Breast epithelium (tissue), 4 donors: ENCODE results near the gene BRF1. TPM values are rescaled to one million over a fixed set of nuclear protein-coding genes. Genes with fewer than 3 reads are reported as not detected.

Experiments
- DNase-seq, 2 donors: peaks; one replicate each; pipeline ENCODE4 v3.0.0-alpha.2; 2019; ENCODE audit warnings: low spot score in 2 of 2
- H3K27ac ChIP-seq, 2 donors: fragments of 200-600 bp; sonication (generic) in 1 of 2; one replicate each; pipeline ENCODE4 v1.5.1; 2016 to 2019; ENCODE audit warnings: mild to moderate bottlenecking in 1 of 2
- H3K27me3 ChIP-seq, 2 donors: fragments of 200-600 bp; sonication (generic) in 1 of 2; one replicate each; pipeline versions ENCODE4 v1.5.1 to v1.6.0; 2017 to 2019; ENCODE audit warnings: control low read depth in 1 of 2, mild to moderate bottlenecking in 1 of 2
- H3K36me3 ChIP-seq: fragments of 200-600 bp; one replicate; pipeline ENCODE4 v1.5.1; 2019
- H3K4me1 ChIP-seq, 2 donors: fragments of 200-600 bp; sonication (generic); one replicate each; pipeline ENCODE4 v1.5.1; 2016 to 2019; ENCODE audit warnings: control low read depth in 1 of 2
- H3K4me3 ChIP-seq, 3 donors: fragments of 200-600 bp; sonication (generic); 1 replicate in 2 of 3; 2 replicates in 1 of 3; pipeline ENCODE4 v1.5.1; 2016 to 2019; ENCODE audit warnings: mild to moderate bottlenecking in 3 of 3, moderate library complexity in 2 of 3
- H3K9me3 ChIP-seq, 2 donors: fragments of 200-600 bp; sonication (generic) in 1 of 2; one replicate each; pipeline ENCODE4 v1.5.1; 2016 to 2019; ENCODE audit warnings: control low read depth in 1 of 2
- CTCF ChIP-seq, 3 donors: fragments of 450-650 bp; IDR thresholded peaks; one replicate each; pipeline ENCODE4 v1.5.1; 2016 to 2017; ENCODE audit warnings: antibody characterized with exemption in 3 of 3, mild to moderate bottlenecking in 3 of 3, moderate library complexity in 3 of 3
- POLR2A ChIP-seq: fragments of 450-650 bp; IDR thresholded peaks from one replicate; pipeline ENCODE4 v1.6.1; 2016; ENCODE audit warnings: antibody characterized with exemption, mild to moderate bottlenecking, moderate library complexity
- POLR2AphosphoS5 ChIP-seq, 3 donors: sonication (generic); formaldehyde crosslinking; IDR thresholded peaks; one replicate each; pipeline ENCODE4 v1.6.1; 2017; ENCODE audit warnings: antibody characterized with exemption in 3 of 3
- intact Hi-C: fragments of 100-400 bp; cut with DNase I; formaldehyde crosslinking; loops from one replicate; pipeline ENCODE4 v1.15.1; 2023; ENCODE audit warnings: low total_unique reads
- total RNA-seq, 3 donors: library from RNA; depleted of rRNA; stranded (reverse); fragments of >200 nt; gene quantifications; one replicate each; pipeline ENCODE4 v1.1.0, GENCODE V29; 2016

BRF1 gene
- total RNA-seq, 3 donors from 2014 or later, result 30.2 to 45.6 (median 38.6) TPM

- no peaks in the 10 kb centered on the region for H3K27me3 ChIP-seq
- H3K4me1 ChIP-seq, result no peaks in the 10 kb centered on the region
- no peak for TF ChIP-seq POLR2A
- TF ChIP-seq CTCF (IDR thresholded peaks at IDR 0.05), result no peak
- no peak for TF ChIP-seq POLR2AphosphoS5 (IDR thresholded peaks at IDR 0.05)
- peak overlapping the region in 1 of 2 donors; percentile 68 for H3K27ac ChIP-seq
- no peak overlapping the region for H3K4me3 ChIP-seq
- no peak for DNase-seq
- H3K9me3 ChIP-seq, result no peaks in the 10 kb centered on the region
- intact Hi-C loops, result no loop called here
- H3K36me3 ChIP-seq, result no peaks in the 10 kb centered on the region
Measured at GRCh38 chr14:105220699-105221597, 79.9 kb downstream of the BRF1 start.

- H3K4me3 ChIP-seq, result no peak overlapping the region
- DNase-seq, result no peak
- H3K36me3 ChIP-seq, result no peaks in the 10 kb centered on the region
- no peak overlapping the region for H3K27ac ChIP-seq
- H3K27me3 ChIP-seq, result no peaks in the 10 kb centered on the region
- no peaks in the 10 kb centered on the region for H3K9me3 ChIP-seq
- no peak for TF ChIP-seq POLR2A
- H3K4me1 ChIP-seq, result no peaks in the 10 kb centered on the region
- intact Hi-C loops, result loop anchor here (10.0 kb wide), 1 partner anchor 125 kb away; no protein-coding TSS in a partner anchor
Measured at GRCh38 chr14:105219753-105220152, 81.0 kb downstream of the BRF1 start.

- DNase-seq, result no peak
- H3K27me3 ChIP-seq, result no peaks in the 10 kb centered on the region
- no peak overlapping the region for H3K4me3 ChIP-seq
- TF ChIP-seq POLR2A (no peak), CTCF (IDR thresholded peaks at IDR 0.05) (no peak), POLR2AphosphoS5 (IDR thresholded peaks at IDR 0.05) (no peak)
- H3K36me3 ChIP-seq, result no peaks in the 10 kb centered on the region
- no peaks in the 10 kb centered on the region for H3K9me3 ChIP-seq
- H3K27ac ChIP-seq, result no peak overlapping the region
- no peaks in the 10 kb centered on the region for H3K4me1 ChIP-seq
- intact Hi-C loops, result loop anchor here (10.0 kb wide), 1 partner anchor 126 kb away; no protein-coding TSS in a partner anchor
Measured at GRCh38 chr14:105219043-105219612, 81.7 kb downstream of the BRF1 start.

GRCh38 chr14:105218611-105219010 is 82.2 kb downstream of the BRF1 start:
- Histone ChIP-seq H3K9me3 (no peaks in the 10 kb centered on the region), H3K4me1 (no peaks in the 10 kb centered on the region), H3K4me3 (no peak overlapping the region), H3K27me3 (no peaks in the 10 kb centered on the region), H3K27ac (no peak overlapping the region), H3K36me3 (no peaks in the 10 kb centered on the region)
- intact Hi-C loops, result loop anchor here (10.0 kb wide), 1 partner anchor 126 kb away; no protein-coding TSS in a partner anchor
- TF ChIP-seq CTCF (IDR thresholded peaks at IDR 0.05) (no peak), POLR2A (no peak), POLR2AphosphoS5 (IDR thresholded peaks at IDR 0.05) (no peak)
- no peak for DNase-seq

- Histone ChIP-seq H3K36me3 (no peaks in the 10 kb centered on the region), H3K27ac (no peak overlapping the region), H3K4me3 (no peak overlapping the region), H3K9me3 (no peaks in the 10 kb centered on the region), H3K27me3 (no peaks in the 10 kb centered on the region), H3K4me1 (no peaks in the 10 kb centered on the region)
- no peak for TF ChIP-seq POLR2A
- intact Hi-C loops, result loop anchor here (10.0 kb wide), 1 partner anchor 127 kb away; no protein-coding TSS in a partner anchor
- no peak for DNase-seq
Measured at GRCh38 chr14:105217774-105218173, 83.0 kb downstream of the BRF1 start.
